HepG2 (cell line): ENCODE data around the gene ALDH16A1. TPM values are rescaled to one million over a fixed set of nuclear protein-coding genes. Genes with fewer than 3 reads are reported as not detected.
A peak's percentile ranks its signal among the peaks of the same experiment; 100 is the strongest.

Source experiments
- CAMTA2 ChIP-seq: sonication (generic); formaldehyde crosslinking; IDR thresholded peaks from 2 replicates; pipeline ENCODE4 v1.4.0; 2020; ENCODE audit warnings: mild to moderate bottlenecking, missing genetic modification reagents, borderline replicate concordance
- MIXL1 ChIP-seq: IDR thresholded peaks from 2 replicates; pipeline ENCODE4 v1.6.1; 2016
- NR2C2 ChIP-seq: sonication (generic); formaldehyde crosslinking; IDR thresholded peaks from 2 replicates; pipeline ENCODE4 v1.4.0; 2020; ENCODE audit warnings: missing genetic modification reagents, mild to moderate bottlenecking, moderate library complexity, borderline replicate concordance
- ZBTB20 ChIP-seq: sonication (generic); formaldehyde crosslinking; IDR thresholded peaks from 2 replicates; pipeline ENCODE4 v1.8.1; 2023; ENCODE audit warnings: missing genetic modification reagents, low read depth, mild to moderate bottlenecking, borderline replicate concordance
- ZNF101 ChIP-seq: sonication (generic); formaldehyde crosslinking; IDR thresholded peaks from 2 replicates; pipeline ENCODE4 v1.4.0; 2020; ENCODE audit warnings: mild to moderate bottlenecking, low read depth, missing genetic modification reagents, borderline replicate concordance
- ZNF629 ChIP-seq: sonication (generic); formaldehyde crosslinking; conservative IDR thresholded peaks from 2 replicates; pipeline ENCODE4 v1.5.0; 2020; ENCODE audit warnings: missing genetic modification reagents
- polyA plus RNA-seq, 8 experiments: library from polyadenylated mRNA; depleted of rRNA in 3 of 8; stranded (reverse) in 7 of 8; unstranded in 1 of 8; fragments of >200 nt; fragmentation: Illumina TruSeq in 4 of 8; extraction: Trizol in 4 of 8; gene quantifications; 2 replicates each; pipeline versions ENCODE4 v1.2.1 to v1.2.3, GENCODE V29; 2011 to 2016; ENCODE audit warnings: low read depth in 4 of 8, missing spikeins in 1 of 8, mixed read lengths in 1 of 8; ENCODE audit not compliant: insufficient read depth in 1 of 8
- total RNA-seq, 5 experiments: library from RNA; depleted of rRNA; stranded (reverse); fragments of >200 nt; fragmentation: Illumina TruSeq; extraction: Trizol; gene quantifications; 2 replicates each; pipeline ENCODE4 v1.2.3, GENCODE V29; 2016; ENCODE audit warnings: low read depth in 1 of 5
- TF ChIP-seq, protein P1 (sequence below): sonication (generic); formaldehyde crosslinking; IDR thresholded peaks from 2 replicates; pipeline ENCODE4 v1.5.1; 2020; ENCODE audit warnings: missing genetic modification reagents, mild to moderate bottlenecking, borderline replicate concordance
- TF ChIP-seq, protein P2 (sequence below): sonication (generic); formaldehyde crosslinking; IDR thresholded peaks from 2 replicates; pipeline ENCODE4 v1.4.0; 2020; ENCODE audit warnings: mild to moderate bottlenecking, missing genetic modification reagents
- TF ChIP-seq, protein P3 (sequence below): sonication (generic); formaldehyde crosslinking; IDR thresholded peaks from 2 replicates; pipeline ENCODE4 v1.4.0; 2020; ENCODE audit warnings: mild to moderate bottlenecking, missing genetic modification reagents, borderline replicate concordance
- TF ChIP-seq, protein P4 (sequence below): IDR thresholded peaks from 2 replicates; pipeline ENCODE4 v1.6.1; 2016; ENCODE audit warnings: control low read depth
- TF ChIP-seq, protein P5 (sequence below): IDR thresholded peaks from 2 replicates; pipeline ENCODE4 v1.6.1; 2018; ENCODE audit warnings: missing genetic modification reagents, mild to moderate bottlenecking, missing compliant biosample characterization

Gene ALDH16A1
- total and polyA plus RNA-seq, 2 of the 13 experiments (the other 11 are each of a cell fraction or from before 2014, with no cell fraction given), result 8.4 to 34.9 TPM

DNA sequence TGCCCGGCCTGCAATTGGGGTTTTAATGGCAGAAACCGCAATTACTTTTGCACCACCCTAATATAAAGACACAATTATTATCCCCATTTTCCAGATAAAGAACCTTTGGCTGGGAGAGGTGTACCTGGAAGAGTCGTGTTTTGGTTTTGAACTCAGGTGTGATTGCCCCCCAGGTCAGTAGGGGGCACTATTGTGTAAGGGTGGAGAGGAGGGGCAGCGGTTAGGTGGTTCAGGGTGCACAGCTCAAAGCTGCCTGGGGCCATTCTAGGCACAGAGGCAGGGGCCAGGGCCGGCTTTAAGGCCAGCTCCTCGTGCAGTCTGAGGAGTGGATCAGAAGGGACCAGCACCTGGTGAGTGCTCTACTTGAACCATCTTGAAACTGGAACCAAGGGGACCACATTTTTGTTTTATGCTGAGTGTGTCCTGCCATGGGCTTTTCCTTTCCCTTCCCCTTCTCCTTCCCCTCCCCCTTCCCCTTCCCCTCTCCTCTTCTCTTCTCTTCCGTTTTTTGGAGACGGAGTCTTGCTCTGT lies 53.6 kb downstream of the ALDH16A1 start (continued):
- TF ChIP-seq, protein P1, sequence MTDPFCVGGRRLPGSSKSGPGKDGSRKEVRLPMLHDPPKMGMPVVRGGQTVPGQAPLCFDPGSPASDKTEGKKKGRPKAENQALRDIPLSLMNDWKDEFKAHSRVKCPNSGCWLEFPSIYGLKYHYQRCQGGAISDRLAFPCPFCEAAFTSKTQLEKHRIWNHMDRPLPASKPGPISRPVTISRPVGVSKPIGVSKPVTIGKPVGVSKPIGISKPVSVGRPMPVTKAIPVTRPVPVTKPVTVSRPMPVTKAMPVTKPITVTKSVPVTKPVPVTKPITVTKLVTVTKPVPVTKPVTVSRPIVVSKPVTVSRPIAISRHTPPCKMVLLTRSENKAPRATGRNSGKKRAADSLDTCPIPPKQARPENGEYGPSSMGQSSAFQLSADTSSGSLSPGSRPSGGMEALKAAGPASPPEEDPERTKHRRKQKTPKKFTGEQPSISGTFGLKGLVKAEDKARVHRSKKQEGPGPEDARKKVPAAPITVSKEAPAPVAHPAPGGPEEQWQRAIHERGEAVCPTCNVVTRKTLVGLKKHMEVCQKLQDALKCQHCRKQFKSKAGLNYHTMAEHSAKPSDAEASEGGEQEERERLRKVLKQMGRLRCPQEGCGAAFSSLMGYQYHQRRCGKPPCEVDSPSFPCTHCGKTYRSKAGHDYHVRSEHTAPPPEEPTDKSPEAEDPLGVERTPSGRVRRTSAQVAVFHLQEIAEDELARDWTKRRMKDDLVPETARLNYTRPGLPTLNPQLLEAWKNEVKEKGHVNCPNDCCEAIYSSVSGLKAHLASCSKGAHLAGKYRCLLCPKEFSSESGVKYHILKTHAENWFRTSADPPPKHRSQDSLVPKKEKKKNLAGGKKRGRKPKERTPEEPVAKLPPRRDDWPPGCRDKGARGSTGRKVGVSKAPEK (CRISPR knock-in tag), result no peak
- no peak for TF ChIP-seq ZBTB20 (CRISPR knock-in tag)
- TF ChIP-seq, protein P2, sequence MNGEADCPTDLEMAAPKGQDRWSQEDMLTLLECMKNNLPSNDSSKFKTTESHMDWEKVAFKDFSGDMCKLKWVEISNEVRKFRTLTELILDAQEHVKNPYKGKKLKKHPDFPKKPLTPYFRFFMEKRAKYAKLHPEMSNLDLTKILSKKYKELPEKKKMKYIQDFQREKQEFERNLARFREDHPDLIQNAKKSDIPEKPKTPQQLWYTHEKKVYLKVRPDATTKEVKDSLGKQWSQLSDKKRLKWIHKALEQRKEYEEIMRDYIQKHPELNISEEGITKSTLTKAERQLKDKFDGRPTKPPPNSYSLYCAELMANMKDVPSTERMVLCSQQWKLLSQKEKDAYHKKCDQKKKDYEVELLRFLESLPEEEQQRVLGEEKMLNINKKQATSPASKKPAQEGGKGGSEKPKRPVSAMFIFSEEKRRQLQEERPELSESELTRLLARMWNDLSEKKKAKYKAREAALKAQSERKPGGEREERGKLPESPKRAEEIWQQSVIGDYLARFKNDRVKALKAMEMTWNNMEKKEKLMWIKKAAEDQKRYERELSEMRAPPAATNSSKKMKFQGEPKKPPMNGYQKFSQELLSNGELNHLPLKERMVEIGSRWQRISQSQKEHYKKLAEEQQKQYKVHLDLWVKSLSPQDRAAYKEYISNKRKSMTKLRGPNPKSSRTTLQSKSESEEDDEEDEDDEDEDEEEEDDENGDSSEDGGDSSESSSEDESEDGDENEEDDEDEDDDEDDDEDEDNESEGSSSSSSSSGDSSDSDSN (CRISPR knock-in tag), result no peak
- no peak for TF ChIP-seq NR2C2 (CRISPR knock-in tag)
- no peak for TF ChIP-seq ZNF101 (CRISPR knock-in tag)
- TF ChIP-seq, protein P3, sequence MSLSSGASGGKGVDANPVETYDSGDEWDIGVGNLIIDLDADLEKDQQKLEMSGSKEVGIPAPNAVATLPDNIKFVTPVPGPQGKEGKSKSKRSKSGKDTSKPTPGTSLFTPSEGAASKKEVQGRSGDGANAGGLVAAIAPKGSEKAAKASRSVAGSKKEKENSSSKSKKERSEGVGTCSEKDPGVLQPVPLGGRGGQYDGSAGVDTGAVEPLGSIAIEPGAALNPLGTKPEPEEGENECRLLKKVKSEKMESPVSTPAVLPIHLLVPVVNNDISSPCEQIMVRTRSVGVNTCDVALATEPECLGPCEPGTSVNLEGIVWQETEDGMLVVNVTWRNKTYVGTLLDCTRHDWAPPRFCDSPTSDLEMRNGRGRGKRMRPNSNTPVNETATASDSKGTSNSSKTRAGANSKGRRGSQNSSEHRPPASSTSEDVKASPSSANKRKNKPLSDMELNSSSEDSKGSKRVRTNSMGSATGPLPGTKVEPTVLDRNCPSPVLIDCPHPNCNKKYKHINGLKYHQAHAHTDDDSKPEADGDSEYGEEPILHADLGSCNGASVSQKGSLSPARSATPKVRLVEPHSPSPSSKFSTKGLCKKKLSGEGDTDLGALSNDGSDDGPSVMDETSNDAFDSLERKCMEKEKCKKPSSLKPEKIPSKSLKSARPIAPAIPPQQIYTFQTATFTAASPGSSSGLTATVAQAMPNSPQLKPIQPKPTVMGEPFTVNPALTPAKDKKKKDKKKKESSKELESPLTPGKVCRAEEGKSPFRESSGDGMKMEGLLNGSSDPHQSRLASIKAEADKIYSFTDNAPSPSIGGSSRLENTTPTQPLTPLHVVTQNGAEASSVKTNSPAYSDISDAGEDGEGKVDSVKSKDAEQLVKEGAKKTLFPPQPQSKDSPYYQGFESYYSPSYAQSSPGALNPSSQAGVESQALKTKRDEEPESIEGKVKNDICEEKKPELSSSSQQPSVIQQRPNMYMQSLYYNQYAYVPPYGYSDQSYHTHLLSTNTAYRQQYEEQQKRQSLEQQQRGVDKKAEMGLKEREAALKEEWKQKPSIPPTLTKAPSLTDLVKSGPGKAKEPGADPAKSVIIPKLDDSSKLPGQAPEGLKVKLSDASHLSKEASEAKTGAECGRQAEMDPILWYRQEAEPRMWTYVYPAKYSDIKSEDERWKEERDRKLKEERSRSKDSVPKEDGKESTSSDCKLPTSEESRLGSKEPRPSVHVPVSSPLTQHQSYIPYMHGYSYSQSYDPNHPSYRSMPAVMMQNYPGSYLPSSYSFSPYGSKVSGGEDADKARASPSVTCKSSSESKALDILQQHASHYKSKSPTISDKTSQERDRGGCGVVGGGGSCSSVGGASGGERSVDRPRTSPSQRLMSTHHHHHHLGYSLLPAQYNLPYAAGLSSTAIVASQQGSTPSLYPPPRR, result no peak
- TF ChIP-seq, protein P4, sequence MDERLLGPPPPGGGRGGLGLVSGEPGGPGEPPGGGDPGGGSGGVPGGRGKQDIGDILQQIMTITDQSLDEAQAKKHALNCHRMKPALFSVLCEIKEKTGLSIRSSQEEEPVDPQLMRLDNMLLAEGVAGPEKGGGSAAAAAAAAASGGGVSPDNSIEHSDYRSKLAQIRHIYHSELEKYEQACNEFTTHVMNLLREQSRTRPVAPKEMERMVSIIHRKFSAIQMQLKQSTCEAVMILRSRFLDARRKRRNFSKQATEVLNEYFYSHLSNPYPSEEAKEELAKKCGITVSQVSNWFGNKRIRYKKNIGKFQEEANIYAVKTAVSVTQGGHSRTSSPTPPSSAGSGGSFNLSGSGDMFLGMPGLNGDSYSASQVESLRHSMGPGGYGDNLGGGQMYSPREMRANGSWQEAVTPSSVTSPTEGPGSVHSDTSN (CRISPR knock-in tag), result no peak
- TF ChIP-seq, protein P5, sequence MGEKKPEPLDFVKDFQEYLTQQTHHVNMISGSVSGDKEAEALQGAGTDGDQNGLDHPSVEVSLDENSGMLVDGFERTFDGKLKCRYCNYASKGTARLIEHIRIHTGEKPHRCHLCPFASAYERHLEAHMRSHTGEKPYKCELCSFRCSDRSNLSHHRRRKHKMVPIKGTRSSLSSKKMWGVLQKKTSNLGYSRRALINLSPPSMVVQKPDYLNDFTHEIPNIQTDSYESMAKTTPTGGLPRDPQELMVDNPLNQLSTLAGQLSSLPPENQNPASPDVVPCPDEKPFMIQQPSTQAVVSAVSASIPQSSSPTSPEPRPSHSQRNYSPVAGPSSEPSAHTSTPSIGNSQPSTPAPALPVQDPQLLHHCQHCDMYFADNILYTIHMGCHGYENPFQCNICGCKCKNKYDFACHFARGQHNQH (CRISPR knock-in tag), result peak; percentile 55; the same call in 1 of the 2 replicates
- no peak for TF ChIP-seq CAMTA2 (CRISPR knock-in tag)
- peak; percentile 87 for TF ChIP-seq ZNF629 (CRISPR knock-in tag)
- no peak for TF ChIP-seq MIXL1
